Tibial nerve (tissue), 3 donors: ENCODE measurements around the gene CDK15.

Experiments
- CTCF ChIP-seq, 5 experiments: fragments of 200-600 bp in 3 of 5; fragments of 450-650 bp in 2 of 5; sonication (generic) in 3 of 5; IDR thresholded peaks; one replicate each; pipeline ENCODE4 v1.5.1; 2016 to 2019; ENCODE audit warnings: antibody characterized with exemption in 5 of 5, mild to moderate bottlenecking in 3 of 5, moderate library complexity in 2 of 5
- POLR2A ChIP-seq, 2 donors: fragments of 450-650 bp; IDR thresholded peaks; one replicate each; pipeline ENCODE4 v1.6.1; 2017; ENCODE audit warnings: antibody characterized with exemption in 2 of 2, mild to moderate bottlenecking in 2 of 2, moderate library complexity in 2 of 2

GRCh38 chr2:201769666-201770373, 36.5 kb upstream of the CDK15 start:
- TF ChIP-seq CTCF (IDR thresholded peaks at IDR 0.05), result no peak
- TF ChIP-seq POLR2A (IDR thresholded peaks at IDR 0.05), result no peak
